H9 (cell line): ENCODE measurements around the gene COMMD10. TPM values are rescaled to one million over a fixed set of nuclear protein-coding genes. Genes with fewer than 3 reads are reported as not detected.

Experiments used
- DNase-seq: peaks from one replicate; pipeline ENCODE4 v3.0.0-alpha.2; 2017
- H2AFZ ChIP-seq: one replicate; pipeline ENCODE4 v1.6.1; 2013; ENCODE audit warnings: mild to moderate bottlenecking, low read length, control low read depth, moderate library complexity
- H2AK5ac ChIP-seq: 2 replicates; pipeline ENCODE4 v1.6.1; 2013; ENCODE audit warnings: low read length, control low read depth, mixed read lengths; ENCODE audit not compliant: insufficient read length
- H2BK120ac ChIP-seq: one replicate; pipeline ENCODE4 v1.6.1; 2013; ENCODE audit warnings: low read depth, mild to moderate bottlenecking, low read length, control low read depth, inconsistent platforms; ENCODE audit not compliant: poor library complexity, severe bottlenecking
- H2BK12ac ChIP-seq: 2 replicates; pipeline ENCODE4 v1.6.1; 2013; ENCODE audit warnings: low read length, control low read depth, mixed read lengths, low read depth; ENCODE audit not compliant: insufficient read length
- H2BK15ac ChIP-seq: 2 replicates; pipeline ENCODE4 v1.6.1; 2013; ENCODE audit warnings: low read depth, low read length, control low read depth
- H2BK20ac ChIP-seq: one replicate; pipeline ENCODE4 v1.6.1; 2013; ENCODE audit warnings: low read depth, mild to moderate bottlenecking, low read length, control low read depth, inconsistent platforms; ENCODE audit not compliant: poor library complexity, severe bottlenecking
- H2BK5ac ChIP-seq: 2 replicates; pipeline ENCODE4 v1.6.1; 2013; ENCODE audit warnings: low read length, control low read depth, mixed read lengths; ENCODE audit not compliant: insufficient read length
- H3K14ac ChIP-seq: 2 replicates; pipeline ENCODE4 v1.6.1; 2013; ENCODE audit warnings: low read length, control low read depth; ENCODE audit not compliant: insufficient read depth
- H3K18ac ChIP-seq: 2 replicates; pipeline ENCODE4 v1.6.1; 2013; ENCODE audit warnings: low read depth, mild to moderate bottlenecking, mixed read lengths, low read length, control low read depth; ENCODE audit not compliant: insufficient read length
- H3K23ac ChIP-seq: 2 replicates; pipeline ENCODE4 v1.6.1; 2013; ENCODE audit warnings: low read length, control low read depth, mixed read lengths, low read depth; ENCODE audit not compliant: insufficient read length
- H3K23me2 ChIP-seq: 2 replicates; pipeline ENCODE4 v1.6.1; 2013; ENCODE audit warnings: low read depth, mild to moderate bottlenecking, mixed read lengths, low read length, control low read depth; ENCODE audit not compliant: insufficient read length, poor library complexity, severe bottlenecking
- H3K27ac ChIP-seq: 2 replicates; pipeline ENCODE4 v1.5.1; 2013; ENCODE audit warnings: low read length, control low read depth, mixed read lengths, low read depth; ENCODE audit not compliant: insufficient read length
- H3K27me3 ChIP-seq: 2 replicates; pipeline ENCODE4 v1.6.1; 2013; ENCODE audit warnings: low read length, control low read depth, inconsistent platforms; ENCODE audit not compliant: insufficient read depth
- H3K4ac ChIP-seq: 2 replicates; pipeline ENCODE4 v1.6.1; 2013; ENCODE audit warnings: low read depth, mild to moderate bottlenecking, control low read depth, inconsistent platforms, low read length, moderate library complexity
- H3K4me1 ChIP-seq: 2 replicates; pipeline ENCODE4 v1.6.1; 2013; ENCODE audit warnings: low read length, control low read depth, inconsistent platforms; ENCODE audit not compliant: insufficient read depth
- H3K4me2 ChIP-seq: 2 replicates; pipeline ENCODE4 v1.6.1; 2013; ENCODE audit warnings: low read length, control low read depth, mixed read lengths; ENCODE audit not compliant: insufficient read length, insufficient read depth
- H3K56ac ChIP-seq: 2 replicates; pipeline ENCODE4 v1.6.1; 2013; ENCODE audit warnings: low read depth, mild to moderate bottlenecking, mixed read lengths, low read length, control low read depth; ENCODE audit not compliant: insufficient read length
- H3K79me1 ChIP-seq: 2 replicates; pipeline ENCODE4 v1.6.1; 2013; ENCODE audit warnings: low read depth, mild to moderate bottlenecking, moderate library complexity, low read length, control low read depth, inconsistent platforms; ENCODE audit not compliant: insufficient read depth, poor library complexity, severe bottlenecking
- H3K79me2 ChIP-seq: 2 replicates; pipeline ENCODE4 v1.6.1; 2013; ENCODE audit warnings: low read length, control low read depth, inconsistent platforms; ENCODE audit not compliant: insufficient read depth
- H3K9ac ChIP-seq: 2 replicates; pipeline ENCODE4 v1.6.1; 2013; ENCODE audit warnings: low read length, control low read depth, mixed read lengths; ENCODE audit not compliant: insufficient read length; ENCODE audit errors: extremely low read depth
- H3K9me3 ChIP-seq: one replicate; pipeline ENCODE4 v1.6.1; 2013; ENCODE audit warnings: low read depth, low read length, inconsistent platforms; ENCODE audit not compliant: control insufficient read depth
- H3T11ph ChIP-seq: one replicate; pipeline ENCODE4 v1.6.1; 2013; ENCODE audit warnings: mild to moderate bottlenecking, low read length, control low read depth, inconsistent platforms
- H4K20me1 ChIP-seq: one replicate; pipeline ENCODE4 v1.6.1; 2013; ENCODE audit not compliant: control insufficient read depth, insufficient read length, insufficient read depth
- H4K5ac ChIP-seq: 2 replicates; pipeline ENCODE4 v1.6.1; 2013; ENCODE audit warnings: low read depth, mild to moderate bottlenecking, mixed read lengths, low read length, control low read depth; ENCODE audit not compliant: insufficient read length
- H4K8ac ChIP-seq: replicated peaks from 2 replicates; pipeline ENCODE4 v1.6.1; 2013; ENCODE audit warnings: low read length, control low read depth, mixed read lengths, low read depth; ENCODE audit not compliant: insufficient read length
- H4K91ac ChIP-seq: 2 replicates; pipeline ENCODE4 v1.6.1; 2013; ENCODE audit warnings: low read depth, mild to moderate bottlenecking, moderate library complexity, mixed read lengths, low read length, control low read depth; ENCODE audit not compliant: insufficient read length
- H3K27ac Mint-ChIP-seq, 3 experiments: 2 replicates in 2 of 3; 3 replicates in 1 of 3; pipeline ENCODE4 v1.8.0; 2020 to 2021; ENCODE audit warnings: mixed read lengths in 3 of 3, mild to moderate bottlenecking in 1 of 3, moderate library complexity in 1 of 3
- H3K27me3 Mint-ChIP-seq: 2 replicates; pipeline ENCODE4 v1.8.0; 2021; ENCODE audit warnings: low read depth, mild to moderate bottlenecking, moderate library complexity, mixed read lengths
- H3K36me3 Mint-ChIP-seq, 3 experiments: 2 replicates in 2 of 3; 3 replicates in 1 of 3; pipeline ENCODE4 v1.8.0; 2020 to 2021; ENCODE audit warnings: low read depth in 3 of 3, mixed read lengths in 3 of 3; ENCODE audit not compliant: insufficient read depth in 1 of 3
- H3K4me1 Mint-ChIP-seq, 2 experiments: 2 replicates each; pipeline ENCODE4 v1.8.0; 2020; ENCODE audit warnings: mixed read lengths in 2 of 2
- H3K4me3 Mint-ChIP-seq, 2 experiments: 2 replicates in 1 of 2; 3 replicates in 1 of 2; pipeline ENCODE4 v1.8.0; 2020 to 2021; ENCODE audit warnings: mild to moderate bottlenecking in 2 of 2, mixed read lengths in 2 of 2, moderate library complexity in 1 of 2
- H3K9me3 Mint-ChIP-seq, 2 experiments: 2 replicates in 1 of 2; 3 replicates in 1 of 2; pipeline ENCODE4 v1.8.0; 2020; ENCODE audit warnings: mild to moderate bottlenecking in 2 of 2, mixed read lengths in 2 of 2, moderate library complexity in 1 of 2
- CTCF ChIP-seq: fragments of 200-600 bp; sonication (generic); conservative IDR thresholded peaks from 3 replicates; pipeline ENCODE4 v1.8.0; 2021; ENCODE audit warnings: antibody characterized with exemption, mild to moderate bottlenecking
- WGBS: extraction: QIAGEN DNeasy Blood & Tissue Kit; methylation state at CpG from one replicate; pipeline ENCODE4 v1.1.7; 2013; ENCODE audit warnings: missing lambda C conversion rate, low lambda C conversion rate, mixed read lengths; ENCODE audit not compliant: insufficient read length; ENCODE audit errors: extremely low coverage; 5-methylcytosine and 5-hydroxymethylcytosine counted together
- total RNA-seq: library from RNA; stranded (reverse); gene quantifications from 2 replicates; pipeline ENCODE4 v1.2.1, GENCODE V29; 2021

Gene COMMD10
- total RNA-seq, 1 experiment from 2014 or later: 33.9 TPM

GRCh38 chr5:116068028-116068632, 16.7 kb upstream of the COMMD10 start:
- H3T11ph ChIP-seq: no peak overlapping the region
- H3K79me1 ChIP-seq: no peaks in the 10 kb centered on the region
- no peak overlapping the region for H3K18ac ChIP-seq
- H3K14ac ChIP-seq: no peak overlapping the region
- H3K9me3 Mint-ChIP-seq: no peaks in the 10 kb centered on the region
- no peak overlapping the region for H3K4me2 ChIP-seq
- no peak for DNase-seq
- no peaks in the 10 kb centered on the region for H3K36me3 Mint-ChIP-seq
- H3K27me3 ChIP-seq: no peaks in the 10 kb centered on the region
- H2AFZ ChIP-seq: no peak overlapping the region
- H3K27ac ChIP-seq: no peak overlapping the region
- peaks cover 2% of the 10 kb centered on the region; the same call in 1 of the 2 replicates for H3K4me1 ChIP-seq
- H3K4me1 Mint-ChIP-seq: peaks cover 0 to 7% of the 10 kb centered on the region in 2 experiments; a peak in 2 of 4 replicates
- no peak overlapping the region for H3K56ac ChIP-seq
- no peak overlapping the region for H2BK15ac ChIP-seq
- no peaks in the 10 kb centered on the region for H3K79me2 ChIP-seq
- no peak overlapping the region for H4K91ac ChIP-seq
- H4K5ac ChIP-seq: no peak overlapping the region
- no peak overlapping the region for H4K8ac ChIP-seq
- H2AK5ac ChIP-seq: no peak overlapping the region
- no peak overlapping the region for H3K23ac ChIP-seq
- H4K20me1 ChIP-seq: no peaks in the 10 kb centered on the region
- WGBS: no CpG with 5 or more reads among the region's 4 CpGs
- no peak overlapping the region for H3K4ac ChIP-seq
- TF ChIP-seq CTCF: peak; percentile 92
- H3K27me3 Mint-ChIP-seq: no peaks in the 10 kb centered on the region; the same call in 1 of the 2 replicates
- H3K9ac ChIP-seq: no peak overlapping the region
- H3K27ac Mint-ChIP-seq: no peak overlapping the region
- no peaks in the 10 kb centered on the region for H3K9me3 ChIP-seq
- H2BK12ac ChIP-seq: no peak overlapping the region
- H2BK5ac ChIP-seq: no peak overlapping the region
- no peak overlapping the region for H2BK120ac ChIP-seq
- H3K4me3 Mint-ChIP-seq: no peak overlapping the region
- H2BK20ac ChIP-seq: no peak overlapping the region
- H3K23me2 ChIP-seq: no peaks in the 10 kb centered on the region
